HepG2 (cell line): Measurements from ENCODE around the gene LGALS1. TPM values are rescaled to one million over a fixed set of nuclear protein-coding genes. Genes with fewer than 3 reads are reported as not detected.

Experiments
- ATAC-seq: fragments of 200-7000 bp; cut with Tn5 transposase; 3 replicates; pipeline ENCODE4 v1.9.1; 2020; ENCODE audit warnings: mild to moderate bottlenecking, moderate library complexity
- BruUV-seq: library from RNA; stranded (reverse); fragments of 400-500 nt; replicated peaks from 2 replicates; lab custom pipeline; 2021; lab: Mats Ljungman, UMichigan
- CTCF ChIA-PET: fragments of 300-600 bp; formaldehyde crosslinking; extraction: SDS; loops from one replicate; lab custom pipeline; 2021; ENCODE audit warnings: low total read pairs, inconsistent platforms, low intra/inter-chr PET ratio; lab: Yijun Ruan, JAX
- POLR2A ChIA-PET: fragments of 350-600 bp; sonication (Branson Sonifier 250); formaldehyde crosslinking; loops from one replicate; lab custom pipeline; 2020; ENCODE audit warnings: antibody characterized with exemption, inconsistent platforms; lab: Yijun Ruan, JAX
- DNase-seq: peaks from one replicate; pipeline ENCODE4 v3.0.0-alpha.2; 2015; ENCODE audit warnings: low spot score
- FAIRE-seq: peaks from 3 replicates; lab custom pipeline; 2011; peaks lifted over from hg19 to GRCh38; lab: Jason Lieb, UNC
- H2AFZ ChIP-seq: one replicate; pipeline ENCODE4 v1.6.1; 2011; ENCODE audit warnings: low read length, inconsistent platforms
- H3K27ac ChIP-seq: fragments of 300-600 bp; 3 replicates; pipeline ENCODE4 v1.8.0; 2011; ENCODE audit warnings: mixed run types, mild to moderate bottlenecking, mixed read lengths, low read length, inconsistent platforms; ENCODE audit not compliant: insufficient read depth; ENCODE audit errors: extremely low read length
- H3K27me3 ChIP-seq, 2 experiments: fragments of 200-600 bp in 1 of 2; 2 replicates in 1 of 2; 3 replicates in 1 of 2; pipeline versions ENCODE4 v1.6.0 to v1.8.0; 2011; ENCODE audit warnings: low read length in 2 of 2, mild to moderate bottlenecking in 2 of 2, moderate library complexity in 2 of 2, inconsistent platforms in 1 of 2; ENCODE audit not compliant: insufficient read depth in 2 of 2, control insufficient read depth in 1 of 2
- H3K36me3 ChIP-seq, 2 experiments: fragments of 200-600 bp in 1 of 2; replicated peaks in 1 of 2; 2 replicates in 1 of 2; 3 replicates in 1 of 2; pipeline versions ENCODE4 v1.5.1 to v1.8.0; 2011; ENCODE audit warnings: low read length in 2 of 2, inconsistent platforms in 1 of 2; ENCODE audit not compliant: insufficient read depth in 2 of 2, control insufficient read depth in 1 of 2
- H3K4me1 ChIP-seq: 2 replicates; pipeline ENCODE4 v1.5.1; 2012; ENCODE audit warnings: low read length, inconsistent platforms; ENCODE audit not compliant: insufficient read depth
- H3K4me2 ChIP-seq: 2 replicates; pipeline ENCODE4 v1.6.0; 2011; ENCODE audit warnings: low read depth, low read length, inconsistent platforms
- H3K4me3 ChIP-seq, 3 experiments: fragments of 200-600 bp in 1 of 3; sonication (generic), shearing (Covaris generic) in 1 of 3; replicated peaks in 1 of 3; 2 replicates each; pipeline ENCODE4 v1.5.1; 2011 to 2016; ENCODE audit warnings: low read length in 3 of 3, inconsistent platforms in 2 of 3, low read depth in 2 of 3, mild to moderate bottlenecking in 2 of 3, control low read depth in 1 of 3, mixed read lengths in 1 of 3; ENCODE audit not compliant: insufficient read depth in 1 of 3
- H3K79me2 ChIP-seq: one replicate; pipeline ENCODE4 v1.6.1; 2011; ENCODE audit warnings: low read length, inconsistent platforms; ENCODE audit not compliant: insufficient read depth
- H3K9ac ChIP-seq: 2 replicates; pipeline ENCODE4 v1.6.0; 2011; ENCODE audit warnings: mild to moderate bottlenecking, low read depth, low read length, inconsistent platforms; ENCODE audit not compliant: insufficient read depth
- H3K9me3 ChIP-seq: 2 replicates; pipeline ENCODE4 v1.5.1; 2012; ENCODE audit warnings: mild to moderate bottlenecking, low read length
- H4K20me1 ChIP-seq: 2 replicates; pipeline ENCODE4 v1.6.0; 2011; ENCODE audit warnings: inconsistent platforms, mild to moderate bottlenecking, low read length, moderate library complexity; ENCODE audit not compliant: insufficient read depth
- HDAC6 ChIP-seq: fragments of 200-600 bp; sonication (generic); IDR thresholded peaks from 2 replicates; pipeline ENCODE4 v1.7.0; 2017; ENCODE audit warnings: mild to moderate bottlenecking, antibody characterized with exemption, low read length, low read depth
- MTERF4 ChIP-seq: sonication (generic); formaldehyde crosslinking; IDR thresholded peaks from 2 replicates; pipeline ENCODE4 v1.8.0; 2023; ENCODE audit warnings: mild to moderate bottlenecking, missing genetic modification reagents
- NCOA2 ChIP-seq: sonication (generic); formaldehyde crosslinking; IDR thresholded peaks from 2 replicates; pipeline ENCODE4 v1.8.0; 2022; ENCODE audit warnings: inconsistent platforms
- SNAPC5 ChIP-seq: sonication (generic); formaldehyde crosslinking; IDR thresholded peaks from 2 replicates; pipeline ENCODE4 v1.8.1; 2023; ENCODE audit warnings: mild to moderate bottlenecking, missing genetic modification reagents, borderline replicate concordance
- ZC3H13 ChIP-seq: sonication (generic); formaldehyde crosslinking; IDR thresholded peaks from 2 replicates; pipeline ENCODE4 v1.8.1; 2023; ENCODE audit warnings: mild to moderate bottlenecking, missing genetic modification reagents, moderate library complexity
- ZFP41 ChIP-seq: sonication (generic); formaldehyde crosslinking; IDR thresholded peaks from 2 replicates; pipeline ENCODE4 v1.4.0; 2020; ENCODE audit warnings: mild to moderate bottlenecking, missing genetic modification reagents, borderline replicate concordance
- ZFP82 ChIP-seq: sonication (generic); formaldehyde crosslinking; IDR thresholded peaks from 2 replicates; pipeline ENCODE4 v1.5.1; 2020; ENCODE audit warnings: mild to moderate bottlenecking, missing genetic modification reagents, borderline replicate concordance
- ZNF124 ChIP-seq: sonication (generic); formaldehyde crosslinking; IDR thresholded peaks from 2 replicates; pipeline ENCODE4 v1.4.0; 2020; ENCODE audit warnings: missing genetic modification reagents
- ZNF468 ChIP-seq: sonication (generic); formaldehyde crosslinking; IDR thresholded peaks from 2 replicates; pipeline ENCODE4 v1.8.0; 2022; ENCODE audit warnings: mild to moderate bottlenecking, moderate library complexity, missing genetic modification reagents
- ZNF570 ChIP-seq: sonication (generic); formaldehyde crosslinking; IDR thresholded peaks from 2 replicates; pipeline ENCODE4 v1.4.0; 2020; ENCODE audit warnings: mild to moderate bottlenecking, missing genetic modification reagents, borderline replicate concordance
- ZNF674 ChIP-seq: sonication (generic); formaldehyde crosslinking; IDR thresholded peaks from 2 replicates; pipeline ENCODE4 v1.5.0; 2020; ENCODE audit warnings: low read depth, mild to moderate bottlenecking, missing genetic modification reagents
- WGBS: methylation state at CpG from one replicate; pipeline ENCODE4 v1.1.6; 2017; ENCODE audit warnings: low lambda C conversion rate; 5-methylcytosine and 5-hydroxymethylcytosine counted together
- in situ Hi-C: cut with HindIII; loops from 2 replicates; pipeline ENCODE4 v1.10.0; 2017; ENCODE audit warnings: low pct_unique_long_range_greater_than_20kb; ENCODE audit not compliant: extremely low pct_ligation_motif_present
- intact Hi-C: fragments of 100-400 bp; cut with micrococcal nuclease; formaldehyde crosslinking; loops from one replicate; pipeline ENCODE4 v1.10.0; 2022; ENCODE audit not compliant: unreplicated experiment
- polyA plus RNA-seq, 8 experiments: library from polyadenylated mRNA; depleted of rRNA in 3 of 8; stranded (reverse) in 7 of 8; unstranded in 1 of 8; fragments of >200 nt; fragmentation: Illumina TruSeq in 4 of 8; extraction: Trizol in 4 of 8; gene quantifications; 2 replicates each; pipeline versions ENCODE4 v1.2.1 to v1.2.3, GENCODE V29; 2011 to 2016; ENCODE audit warnings: low read depth in 4 of 8, missing spikeins in 1 of 8, mixed read lengths in 1 of 8; ENCODE audit not compliant: insufficient read depth in 1 of 8
- total RNA-seq, 5 experiments: library from RNA; depleted of rRNA; stranded (reverse); fragments of >200 nt; fragmentation: Illumina TruSeq; extraction: Trizol; gene quantifications; 2 replicates each; pipeline ENCODE4 v1.2.3, GENCODE V29; 2016; ENCODE audit warnings: low read depth in 1 of 5
- TF ChIP-seq, protein P1 (sequence below): sonication (generic); formaldehyde crosslinking; IDR thresholded peaks from 2 replicates; pipeline ENCODE4 v1.4.0; 2020; ENCODE audit warnings: missing genetic modification reagents

LGALS1 gene
- total and polyA plus RNA-seq, 2 of the 13 experiments (the other 11 are each of a cell fraction or from before 2014, with no cell fraction given) = 103 to 858 TPM

GRCh38 chr22:37703906-37704305 is 28.5 kb downstream of the LGALS1 start:
- ChIA-PET POLR2A (no interaction called here), CTCF (no interaction called here)
- Histone ChIP-seq H3K27me3 (no peaks in the 10 kb centered on the region), H3K4me3 (no peak overlapping the region), H3K9me3 (no peaks in the 10 kb centered on the region), H3K4me1 (no peaks in the 10 kb centered on the region), H3K4me2 (no peak overlapping the region), H4K20me1 (no peaks in the 10 kb centered on the region), H3K79me2 (no peaks in the 10 kb centered on the region), H3K27ac (no peak overlapping the region), H2AFZ (no peak overlapping the region), H3K36me3 (peaks cover 0 to 2% of the 10 kb centered on the region in 2 experiments; a peak in 1 of 5 replicates), H3K9ac (no peak overlapping the region)
- no peak for ATAC-seq
- 81% methylated on average over 7 of the region's 7 CpGs for WGBS
- TF ChIP-seq ZNF468 (no peak), NCOA2 (no peak), ZNF124 (no peak), HDAC6 (no peak), ZFP82 (CRISPR knock-in tag) (no peak), ZC3H13 (CRISPR knock-in tag) (no peak), ZFP41 (CRISPR knock-in tag) (no peak), SNAPC5 (CRISPR knock-in tag) (no peak), ZNF674 (CRISPR knock-in tag) (no peak), ZNF570 (CRISPR knock-in tag) (no peak), MTERF4 (CRISPR knock-in tag) (no peak)
- TF ChIP-seq, protein P1, sequence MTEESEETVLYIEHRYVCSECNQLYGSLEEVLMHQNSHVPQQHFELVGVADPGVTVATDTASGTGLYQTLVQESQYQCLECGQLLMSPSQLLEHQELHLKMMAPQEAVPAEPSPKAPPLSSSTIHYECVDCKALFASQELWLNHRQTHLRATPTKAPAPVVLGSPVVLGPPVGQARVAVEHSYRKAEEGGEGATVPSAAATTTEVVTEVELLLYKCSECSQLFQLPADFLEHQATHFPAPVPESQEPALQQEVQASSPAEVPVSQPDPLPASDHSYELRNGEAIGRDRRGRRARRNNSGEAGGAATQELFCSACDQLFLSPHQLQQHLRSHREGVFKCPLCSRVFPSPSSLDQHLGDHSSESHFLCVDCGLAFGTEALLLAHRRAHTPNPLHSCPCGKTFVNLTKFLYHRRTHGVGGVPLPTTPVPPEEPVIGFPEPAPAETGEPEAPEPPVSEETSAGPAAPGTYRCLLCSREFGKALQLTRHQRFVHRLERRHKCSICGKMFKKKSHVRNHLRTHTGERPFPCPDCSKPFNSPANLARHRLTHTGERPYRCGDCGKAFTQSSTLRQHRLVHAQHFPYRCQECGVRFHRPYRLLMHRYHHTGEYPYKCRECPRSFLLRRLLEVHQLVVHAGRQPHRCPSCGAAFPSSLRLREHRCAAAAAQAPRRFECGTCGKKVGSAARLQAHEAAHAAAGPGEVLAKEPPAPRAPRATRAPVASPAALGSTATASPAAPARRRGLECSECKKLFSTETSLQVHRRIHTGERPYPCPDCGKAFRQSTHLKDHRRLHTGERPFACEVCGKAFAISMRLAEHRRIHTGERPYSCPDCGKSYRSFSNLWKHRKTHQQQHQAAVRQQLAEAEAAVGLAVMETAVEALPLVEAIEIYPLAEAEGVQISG = no peak
- intact Hi-C loops (no loop called here), in situ Hi-C loops (no loop called here)
- DNase-seq = no peak
- no TSS peak for BruUV-seq
- no peak for FAIRE-seq
